NT2/D1 (cell line): ENCODE measurements around the gene PBXIP1.

ENCODE experiments used
- SUZ12 ChIP-seq: IDR thresholded peaks from 2 replicates; pipeline ENCODE4 v1.6.1; 2011; ENCODE audit not compliant: insufficient read length, insufficient read depth; ENCODE audit errors: extremely low read depth
- YY1 ChIP-seq: IDR thresholded peaks from 2 replicates; pipeline ENCODE4 v1.6.1; 2011; ENCODE audit not compliant: insufficient read length, insufficient read depth
- ZNF274 ChIP-seq: IDR thresholded peaks from 2 replicates; pipeline ENCODE4 v1.6.1; 2011; ENCODE audit warnings: mild to moderate bottlenecking, low read depth, low read length

- no peak for TF ChIP-seq ZNF274
- no peak for TF ChIP-seq SUZ12
- TF ChIP-seq YY1 = no peak
Measured at GRCh38 chr1:154963643-154964042, 7.7 kb upstream of the PBXIP1 start.
